ENCODE results near the gene TANGO6. TPM values are rescaled to one million over a fixed set of nuclear protein-coding genes. Genes with fewer than 3 reads are reported as not detected.

TANGO6 gene
- total and polyA plus RNA-seq, 9 donors, result 4.7 to 27.8 (median 15.5) TPM

GRCh38 chr16:69116256-69116875 is 273.0 kb downstream of the TANGO6 start:
- peak in 1 of 5 donors; percentile 10 for DNase-seq
- Histone ChIP-seq H3K27ac (no peak overlapping the region), H3K27me3 (no peaks in the 10 kb centered on the region), H3K4me1 (ENCODE audit: insufficient read depth) (no peaks in the 10 kb centered on the region), H3K4me3 (no peak overlapping the region), H3K36me3 (no peaks in the 10 kb centered on the region), H3K9me3 (no peaks in the 10 kb centered on the region)
- TF ChIP-seq EP300 (IDR thresholded peaks at IDR 0.05), result no peak
- TF ChIP-seq CTCF (IDR thresholded peaks at IDR 0.05), result no peak
- no peak for TF ChIP-seq POLR2A (IDR thresholded peaks at IDR 0.05)
- intact Hi-C loops (cut with DNase I), result loop anchor here in 1 of 4 donors (5.0 kb wide), 1 partner anchor 264 kb away; no protein-coding TSS in a partner anchor
- WGBS, 3 donors, result 91 to 92% (median 91%) methylated on average over 7 of the region's 7 CpGs

- no peak overlapping the region for H3K4me3 ChIP-seq
- H3K9me3 ChIP-seq, result no peaks in the 10 kb centered on the region
- peak in 1 of 5 donors; percentile 6 for DNase-seq
- TF ChIP-seq POLR2A (IDR thresholded peaks at IDR 0.05) (no peak), EP300 (IDR thresholded peaks at IDR 0.05) (no peak), CTCF (IDR thresholded peaks at IDR 0.05) (no peak)
- intact Hi-C loops (cut with DNase I), result loop anchor here in 1 of 4 donors (5.0 kb wide), 1 partner anchor 265 kb away; no protein-coding TSS in a partner anchor
- H3K36me3 ChIP-seq, result no peaks in the 10 kb centered on the region
- no peak overlapping the region for H3K27ac ChIP-seq
- H3K27me3 ChIP-seq, result no peaks in the 10 kb centered on the region
- no peaks in the 10 kb centered on the region for H3K4me1 ChIP-seq (ENCODE audit: insufficient read depth)
- WGBS, 3 donors, result 68 to 72% (median 70%) methylated on average over 6 of the region's 6 CpGs
Observed at GRCh38 chr16:69116906-69117305, 273.6 kb downstream of the TANGO6 start.

DNA sequence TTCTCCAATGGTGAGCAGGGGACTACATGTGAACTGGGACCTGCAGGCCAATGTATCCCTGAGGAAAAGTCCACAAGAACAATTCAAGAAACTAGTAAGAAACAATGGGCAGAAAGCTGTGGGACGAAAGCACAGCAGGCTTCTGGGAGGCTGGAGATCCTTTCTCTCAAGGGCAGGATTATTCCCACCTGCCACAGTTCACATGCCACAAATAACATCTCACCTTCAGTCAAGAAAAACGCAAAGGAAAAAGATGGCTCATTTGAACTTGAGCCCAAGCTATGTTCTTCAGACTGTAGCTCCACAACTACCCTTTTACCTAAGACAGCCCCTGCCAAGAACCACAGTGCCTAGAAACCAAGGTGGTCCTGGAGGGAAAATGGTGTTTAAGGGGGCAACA is 275.1 kb downstream of the TANGO6 start:
- Histone ChIP-seq H3K27me3 (no peaks in the 10 kb centered on the region), H3K36me3 (no peaks in the 10 kb centered on the region), H3K9me3 (no peaks in the 10 kb centered on the region), H3K4me3 (no peak overlapping the region), H3K4me1 (ENCODE audit: insufficient read depth) (no peaks in the 10 kb centered on the region), H3K27ac (no peak overlapping the region)
- WGBS, 3 donors, result 93 to 99% (median 97%) methylated on average over 2 of the region's 2 CpGs
- TF ChIP-seq CTCF (IDR thresholded peaks at IDR 0.05) (no peak), POLR2A (IDR thresholded peaks at IDR 0.05) (no peak), EP300 (IDR thresholded peaks at IDR 0.05) (no peak)
- intact Hi-C loops (cut with DNase I), result loop anchor here in 1 of 4 donors (5.0 kb wide), 1 partner anchor 266 kb away; no protein-coding TSS in a partner anchor
- no peak for DNase-seq

DNA sequence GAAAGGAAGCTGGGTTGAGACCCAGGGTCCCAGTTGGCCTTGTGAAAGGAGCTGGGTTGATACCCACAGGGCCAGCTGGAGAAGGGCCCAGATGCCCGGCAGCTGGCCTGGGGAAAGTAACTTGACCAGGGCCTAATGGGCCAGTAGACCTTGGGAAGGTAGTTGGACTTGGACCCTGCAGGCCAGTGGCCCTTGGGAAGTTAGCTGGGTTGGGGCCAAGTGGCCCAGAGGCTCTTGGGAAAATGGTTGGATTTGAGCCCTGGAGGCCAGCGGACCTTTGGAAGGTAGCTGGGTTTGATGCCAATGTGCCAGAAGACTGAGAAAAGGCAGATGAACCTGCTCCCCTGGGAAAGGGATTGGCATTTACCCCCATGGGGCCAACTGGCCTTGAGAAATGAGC is 275.7 kb downstream of the TANGO6 start:
- Histone ChIP-seq H3K27ac (no peak overlapping the region), H3K4me3 (no peak overlapping the region), H3K4me1 (ENCODE audit: insufficient read depth) (no peaks in the 10 kb centered on the region), H3K36me3 (no peaks in the 10 kb centered on the region), H3K27me3 (no peaks in the 10 kb centered on the region), H3K9me3 (no peaks in the 10 kb centered on the region)
- WGBS, 3 donors, result 92 to 94% (median 94%) methylated on average over 2 of the region's 2 CpGs
- TF ChIP-seq POLR2A (IDR thresholded peaks at IDR 0.05), result no peak
- TF ChIP-seq CTCF (IDR thresholded peaks at IDR 0.05), result no peak
- no peak for TF ChIP-seq EP300 (IDR thresholded peaks at IDR 0.05)
- DNase-seq, result peak in 1 of 5 donors; percentile 20
- intact Hi-C loops (cut with DNase I), result loop anchor here in 1 of 4 donors (5.0 kb wide), 1 partner anchor 267 kb away; no protein-coding TSS in a partner anchor

All from ovary (tissue), 9 donors.